Heart right ventricle (tissue), 16 donors: ENCODE measurements around the gene ZNF362. TPM values are rescaled to one million over a fixed set of nuclear protein-coding genes. Genes with fewer than 3 reads are reported as not detected.
"Not testable (repeated sequence)": the region's sequence is repeated elsewhere in the genome, so short reads cannot be mapped to it uniquely, and the experiment has no call there.

Experiments used
- ATAC-seq, 8 donors: fragments of 200-7000 bp; cut with Tn5 transposase; one replicate each; pipeline ENCODE4 v1.9.1; 2020; ENCODE audit warnings: mild to moderate bottlenecking in 8 of 8, moderate library complexity in 8 of 8, moderate number of reproducible peaks in 1 of 8
- DNase-seq, 2 donors: peaks; one replicate each; pipeline ENCODE4 v3.0.0-alpha.2; 2020
- H3K27ac ChIP-seq, 10 donors: fragments of 200-600 bp; sonication (generic) in 2 of 10; one replicate each; pipeline versions ENCODE4 v1.5.0 to v1.8.0; 2020 to 2022; ENCODE audit warnings: mild to moderate bottlenecking in 3 of 10
- H3K27me3 ChIP-seq, 7 donors: fragments of 200-600 bp; one replicate each; pipeline ENCODE4 v1.8.0; 2021 to 2022; ENCODE audit warnings: mild to moderate bottlenecking in 2 of 7
- H3K36me3 ChIP-seq, 9 donors: fragments of 200-600 bp; sonication (generic) in 1 of 9; one replicate each; pipeline versions ENCODE4 v1.5.0 to v1.8.0; 2020 to 2022; ENCODE audit warnings: mild to moderate bottlenecking in 2 of 9
- H3K4me1 ChIP-seq, 9 donors: fragments of 200-600 bp; sonication (generic) in 1 of 9; one replicate each; pipeline versions ENCODE4 v1.5.0 to v1.8.0; 2020 to 2022; ENCODE audit warnings: mild to moderate bottlenecking in 4 of 9
- H3K4me3 ChIP-seq, 10 donors: fragments of 200-600 bp; sonication (generic) in 2 of 10; one replicate each; pipeline versions ENCODE4 v1.5.0 to v1.8.0; 2020 to 2022; ENCODE audit warnings: mild to moderate bottlenecking in 7 of 10, moderate library complexity in 2 of 10
- H3K9me3 ChIP-seq, 11 donors: fragments of 200-600 bp in 10 of 11; sonication (generic) in 2 of 11; one replicate each; pipeline versions ENCODE4 v1.5.0 to v1.8.0; 2013 to 2022; ENCODE audit warnings: mild to moderate bottlenecking in 2 of 11, control low read depth in 1 of 11, moderate library complexity in 1 of 11
- WGBS, 2 donors: extraction: QIAGEN DNeasy Blood & Tissue Kit; methylation state at CpG; one replicate each; pipeline ENCODE4 v1.1.7; 2013; ENCODE audit warnings: inconsistent platforms in 1 of 2; 5-methylcytosine and 5-hydroxymethylcytosine counted together
- intact Hi-C, 10 donors: fragments of 100-400 bp; cut with DNase I; formaldehyde crosslinking; loops; one replicate each; pipeline versions ENCODE4 v1.11.1 to v1.14.2; 2022
- polyA plus RNA-seq, 2 donors: library from polyadenylated mRNA; stranded (reverse); fragments of 200-250 nt; gene quantifications; one replicate each; pipeline ENCODE4 v1.2.3, GENCODE V29; 2013
- total RNA-seq, 10 donors: library from RNA; stranded (reverse); fragmentation: NEBNext Ultra II Directional in 3 of 10; extraction: Animal tissue kit (Norgen Biotek cat#: 25700) in 3 of 10; gene quantifications; one replicate each; pipeline versions ENCODE4 v1.2.1 to v1.2.4, GENCODE V29; 2021 to 2023
- TF ChIP-seq, protein P1 (sequence below), 9 donors: fragments of 200-600 bp; sonication (generic) in 2 of 9; IDR thresholded peaks; one replicate each; pipeline versions ENCODE4 v1.5.0 to v1.8.0; 2021 to 2022; ENCODE audit warnings: antibody characterized with exemption in 9 of 9, mild to moderate bottlenecking in 5 of 9, moderate library complexity in 1 of 9
- donor health status: Arrhythmogenic right ventricular cardiomyopathy.
- donor health status: ischemic (EF 13 %, LVEDD 7.1; RV severe dilation, severe dysfunction).
- donor health status: healthy with polysubstance abuse.
- donor health status: DM: no; HTN: yes; CAD: no.
- donor health status: DM: no; HTN: no; CAD: no.
- donor health status: ischemic (EF 25% LVEDD 6.9; RV normal size, moderate dysfunction).
- donor health status: ischemic (EF 25% LVEDD 5.7; RV mildly dilated, moderate dysfunction).
- donor health status: healthy.
- donor health status: DM: yes; HTN: yes; CAD: no.
- donor health status: Ischemic cardiomyopathy.
- donor health status: ischemic (EF 35%, LVEDD 5.7; RV mildly dilated, moderate dysfunction).
- donor health status: nonischemic (EF 11% LVEDD 7.7; RV severe dilation, severe dysfunction).
- donor health status: DM: yes; HTN: yes; CAD: no.
- donor health status: PGD.
- donor health status: ischemic (EF 29% LVEDD 5.4; RV normal size, mild dysfunction).
- donor health status: nonischemic (EF 23%, LVEDD 6.1; RV moderate dilation, normal function).

ZNF362 gene
- total and polyA plus RNA-seq, 12 donors = 9.1 to 39.2 (median 31.3) TPM

DNA sequence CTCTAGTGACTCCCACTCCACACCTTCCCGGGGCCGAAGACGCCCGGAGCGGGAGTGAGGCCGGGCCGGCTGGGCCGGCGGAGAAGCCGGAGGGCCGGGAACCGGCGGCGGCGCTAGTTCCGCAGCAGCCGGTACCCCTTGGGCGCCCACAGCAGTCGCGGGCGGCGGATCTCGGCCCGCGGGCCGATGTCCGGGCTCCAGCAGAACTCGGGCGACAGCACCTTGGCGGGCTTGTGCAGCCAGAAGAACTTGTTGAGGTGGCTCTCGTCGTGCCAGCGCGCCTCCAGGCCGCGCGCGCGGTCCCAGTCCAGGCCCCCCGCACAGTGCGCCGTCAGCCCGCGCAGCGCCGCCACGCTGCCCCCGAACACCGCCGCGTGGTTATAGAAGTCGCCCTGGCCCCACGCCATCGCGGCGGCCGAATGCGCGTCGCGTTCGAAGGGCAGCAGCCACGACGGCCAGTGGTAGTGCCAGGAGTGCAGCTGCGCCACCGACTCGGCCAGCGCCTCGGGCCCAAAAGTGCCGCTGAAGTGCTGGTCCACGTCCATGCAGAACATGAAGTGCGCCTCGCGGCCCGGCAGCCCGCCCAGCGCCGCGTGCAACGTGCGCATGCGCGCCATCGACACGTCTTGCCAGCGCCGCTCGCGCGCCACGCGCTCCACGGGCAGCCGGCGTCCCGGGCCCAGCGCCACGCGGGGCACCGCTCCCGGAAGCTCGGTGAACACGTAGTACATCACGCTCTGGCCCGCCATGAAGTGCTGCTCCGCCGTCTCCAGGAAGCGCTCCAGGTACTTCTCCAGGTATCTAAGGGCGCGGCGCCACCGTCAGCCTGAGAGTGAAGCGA lies 50.6 kb downstream of the ZNF362 start:
- H3K4me1 ChIP-seq = peaks cover 2 to 24% (median 11%) of the 10 kb centered on the region in 9 donors
- H3K27ac ChIP-seq = no peak overlapping the region
- TF ChIP-seq, protein P1, sequence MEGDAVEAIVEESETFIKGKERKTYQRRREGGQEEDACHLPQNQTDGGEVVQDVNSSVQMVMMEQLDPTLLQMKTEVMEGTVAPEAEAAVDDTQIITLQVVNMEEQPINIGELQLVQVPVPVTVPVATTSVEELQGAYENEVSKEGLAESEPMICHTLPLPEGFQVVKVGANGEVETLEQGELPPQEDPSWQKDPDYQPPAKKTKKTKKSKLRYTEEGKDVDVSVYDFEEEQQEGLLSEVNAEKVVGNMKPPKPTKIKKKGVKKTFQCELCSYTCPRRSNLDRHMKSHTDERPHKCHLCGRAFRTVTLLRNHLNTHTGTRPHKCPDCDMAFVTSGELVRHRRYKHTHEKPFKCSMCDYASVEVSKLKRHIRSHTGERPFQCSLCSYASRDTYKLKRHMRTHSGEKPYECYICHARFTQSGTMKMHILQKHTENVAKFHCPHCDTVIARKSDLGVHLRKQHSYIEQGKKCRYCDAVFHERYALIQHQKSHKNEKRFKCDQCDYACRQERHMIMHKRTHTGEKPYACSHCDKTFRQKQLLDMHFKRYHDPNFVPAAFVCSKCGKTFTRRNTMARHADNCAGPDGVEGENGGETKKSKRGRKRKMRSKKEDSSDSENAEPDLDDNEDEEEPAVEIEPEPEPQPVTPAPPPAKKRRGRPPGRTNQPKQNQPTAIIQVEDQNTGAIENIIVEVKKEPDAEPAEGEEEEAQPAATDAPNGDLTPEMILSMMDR (IDR thresholded peaks at IDR 0.05) = no peak
- no peaks in the 10 kb centered on the region for H3K36me3 ChIP-seq
- intact Hi-C loops = loop anchor here in 1 of 10 donors (10.0 kb wide), 1 partner anchor 82 kb away; no protein-coding TSS in a partner anchor
- ATAC-seq = peak in 6 of 8 donors; percentile 36 to 62 (median 50)
- peak in 1 of 2 donors; percentile 57 for DNase-seq
- peaks cover 0 to 16% (median 6%) of the 10 kb centered on the region in 7 donors for H3K27me3 ChIP-seq
- peak overlapping the region in 9 of 10 donors; percentile 12 to 50 (median 43) for H3K4me3 ChIP-seq
- no peaks in the 10 kb centered on the region for H3K9me3 ChIP-seq
- 14 to 15% methylated on average over 97 to 113 of the region's 113 CpGs for WGBS, 2 donors

DNA sequence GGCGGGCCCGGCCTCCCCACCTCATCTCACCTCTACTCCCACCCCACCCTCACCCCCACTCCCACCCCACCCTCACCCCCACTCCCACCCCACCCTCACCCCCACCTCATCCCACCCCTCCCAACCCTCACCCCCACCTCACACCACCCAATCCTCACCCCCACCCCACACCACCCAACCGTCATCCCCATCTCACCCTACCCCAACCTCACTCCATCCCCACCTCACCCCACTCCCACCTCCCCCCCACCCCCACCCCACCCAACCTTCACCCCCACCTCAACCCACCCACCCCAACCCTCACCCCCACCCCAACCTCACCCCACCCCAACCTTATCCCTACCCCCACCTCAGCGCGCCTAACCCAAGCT lies 51.2 kb downstream of the ZNF362 start:
- intact Hi-C loops = loop anchor here in 1 of 10 donors (10.0 kb wide), 1 partner anchor 83 kb away; no protein-coding TSS in a partner anchor
- Histone ChIP-seq H3K4me1 (peaks cover 2 to 18% (median 11%) of the 10 kb centered on the region in 9 donors), H3K4me3 (no peak overlapping the region), H3K27ac (no peak overlapping the region), H3K36me3 (no peaks in the 10 kb centered on the region), H3K27me3 (peaks cover 0 to 16% (median 6%) of the 10 kb centered on the region in 7 donors), H3K9me3 (no peaks in the 10 kb centered on the region)
- ATAC-seq (no peak), DNase-seq (no peak)
- TF ChIP-seq, protein P1 (IDR thresholded peaks at IDR 0.05) = no peak
- WGBS, 2 donors = 72 to 96% methylated on average over 4 to 5 of the region's 5 CpGs

DNA sequence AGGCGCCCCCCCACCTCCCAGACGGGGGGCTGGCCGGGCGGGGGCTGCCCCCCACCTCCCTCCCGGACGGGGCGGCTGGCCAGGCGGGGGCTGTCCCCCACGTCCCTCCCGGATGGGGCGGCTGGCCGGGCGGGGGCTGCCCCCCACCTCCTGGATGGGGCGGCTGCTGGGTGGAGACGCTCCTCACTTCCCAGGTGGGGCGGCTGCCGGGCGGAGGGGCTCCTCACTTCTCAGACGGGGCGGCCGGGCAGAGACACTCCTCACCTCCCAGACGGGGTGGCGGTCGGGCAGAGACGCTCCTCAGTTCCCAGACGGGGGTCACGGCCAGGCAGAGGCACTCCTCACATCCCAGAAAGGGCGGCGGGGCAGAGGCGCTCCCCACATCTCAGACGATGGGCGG lies 53.1 kb downstream of the ZNF362 start:
- H3K4me3 ChIP-seq, H3K27ac ChIP-seq, DNase-seq, H3K9me3 ChIP-seq, ATAC-seq, H3K36me3 ChIP-seq: not testable (repeated sequence)
- peaks cover 2 to 13% (median 11%) of the 10 kb centered on the region in 9 donors for H3K4me1 ChIP-seq
- H3K27me3 ChIP-seq = peaks cover 0 to 16% (median 6%) of the 10 kb centered on the region in 7 donors
- intact Hi-C loops = loop anchor here in 1 of 10 donors (10.0 kb wide), 1 partner anchor 85 kb away; no protein-coding TSS in a partner anchor
- 95% methylated on average over 25 to 32 of the region's 32 CpGs for WGBS, 2 donors

DNA sequence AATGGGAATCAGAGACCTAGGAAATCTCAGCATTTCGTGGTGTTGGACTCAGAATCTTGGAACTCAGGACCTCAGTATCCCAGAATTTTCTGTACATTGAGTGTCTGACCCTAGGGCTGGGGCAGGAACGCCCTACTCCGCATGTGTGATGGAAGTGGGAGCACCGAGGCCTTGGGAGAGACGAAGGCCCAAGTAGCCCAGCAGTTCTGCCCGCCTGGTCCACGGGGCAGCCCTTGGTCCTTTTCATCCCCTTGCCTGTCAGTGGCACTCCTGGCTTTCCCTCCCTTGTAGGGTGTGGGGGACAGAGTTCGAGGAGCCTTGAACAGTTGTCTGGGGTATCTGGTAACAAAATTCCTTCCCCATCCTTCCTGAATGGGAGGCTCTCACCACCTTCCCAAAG lies 54.4 kb downstream of the ZNF362 start:
- intact Hi-C loops = no loop called here
- H3K9me3 ChIP-seq = no peaks in the 10 kb centered on the region
- no peak overlapping the region for H3K4me3 ChIP-seq
- no peaks in the 10 kb centered on the region for H3K36me3 ChIP-seq
- TF ChIP-seq, protein P1 (IDR thresholded peaks at IDR 0.05) = no peak
- no peak for ATAC-seq
- no peak overlapping the region for H3K27ac ChIP-seq
- WGBS, 2 donors = 69 to 93% methylated on average over 8 of the region's 8 CpGs
- peaks cover 0 to 16% (median 6%) of the 10 kb centered on the region in 7 donors for H3K27me3 ChIP-seq
- peaks cover 2 to 13% (median 11%) of the 10 kb centered on the region in 9 donors for H3K4me1 ChIP-seq
- DNase-seq = no peak
